K562 (cell line): Measurements from ENCODE around the gene CALML6. TPM values are rescaled to one million over a fixed set of nuclear protein-coding genes. Genes with fewer than 3 reads are reported as not detected.

Experiments used
- CBFA2T2 ChIP-seq: fragments of 450-650 bp; conservative IDR thresholded peaks from 2 replicates; pipeline ENCODE4 v1.6.1; 2017; ENCODE audit warnings: mild to moderate bottlenecking
- CBFB ChIP-seq: sonication (generic); formaldehyde crosslinking; IDR thresholded peaks from 2 replicates; pipeline ENCODE4 v1.4.0; 2020; ENCODE audit warnings: mild to moderate bottlenecking, missing genetic modification reagents
- CTBP1 ChIP-seq: fragments of 450-650 bp; IDR thresholded peaks from 2 replicates; pipeline ENCODE4 v1.6.1; 2016; ENCODE audit warnings: borderline replicate concordance
- HDAC1 ChIP-seq, 2 experiments: fragments of 450-650 bp; IDR thresholded peaks; 2 replicates each; pipeline ENCODE4 v1.6.1; 2016 to 2017; ENCODE audit warnings: inconsistent platforms in 1 of 2, mild to moderate bottlenecking in 1 of 2, moderate library complexity in 1 of 2
- HMG20A ChIP-seq: fragments of 450-650 bp; formaldehyde crosslinking; conservative IDR thresholded peaks from 2 replicates; pipeline ENCODE4 v1.4.0; 2020; ENCODE audit warnings: mild to moderate bottlenecking, mixed read lengths
- ILK ChIP-seq: fragments of 450-650 bp; IDR thresholded peaks from 2 replicates; pipeline ENCODE4 v1.6.1; 2016; ENCODE audit warnings: missing genetic modification characterization, low read depth, mild to moderate bottlenecking, missing compliant biosample characterization, moderate library complexity, borderline replicate concordance
- MAZ ChIP-seq, 2 experiments: fragments of 450-650 bp in 1 of 2; sonication (generic) in 1 of 2; formaldehyde crosslinking; IDR thresholded peaks in 1 of 2; conservative IDR thresholded peaks in 1 of 2; 2 replicates each; pipeline versions ENCODE4 v1.4.0 to v1.5.0; 2020; ENCODE audit warnings: mild to moderate bottlenecking in 1 of 2, missing genetic modification reagents in 1 of 2
- MEIS2 ChIP-seq: fragments of 450-650 bp; IDR thresholded peaks from 2 replicates; pipeline ENCODE4 v1.6.1; 2014; ENCODE audit warnings: mild to moderate bottlenecking; ENCODE audit not compliant: partially characterized antibody
- PCBP1 ChIP-seq: fragments of 200-400 bp; formaldehyde crosslinking; IDR thresholded peaks from 2 replicates; pipeline ENCODE4 v1.6.1; 2018; ENCODE audit warnings: mild to moderate bottlenecking, low read depth, low read length; ENCODE audit not compliant: poor library complexity, severe bottlenecking
- RB1 ChIP-seq: fragments of 450-650 bp; IDR thresholded peaks from 2 replicates; pipeline ENCODE4 v1.6.1; 2017; ENCODE audit warnings: low read depth, mild to moderate bottlenecking
- TGIF2 ChIP-seq: sonication (generic); formaldehyde crosslinking; IDR thresholded peaks from 2 replicates; pipeline ENCODE4 v1.8.1; 2022; ENCODE audit warnings: mild to moderate bottlenecking, missing genetic modification reagents, moderate library complexity
- ZC3H4 ChIP-seq: sonication (generic); formaldehyde crosslinking; IDR thresholded peaks from 2 replicates; pipeline ENCODE4 v1.9.0; 2021; ENCODE audit warnings: missing genetic modification reagents, borderline replicate concordance
- ZKSCAN1 ChIP-seq: fragments of 150-350 bp; IDR thresholded peaks from 2 replicates; pipeline ENCODE4 v1.6.1; 2016; ENCODE audit warnings: low read depth, low read length
- ZNF175 ChIP-seq: fragments of 200-800 bp; sonication (Bioruptor generic); IDR thresholded peaks from 2 replicates; pipeline ENCODE4 v1.6.1; 2016; ENCODE audit warnings: low read depth, mild to moderate bottlenecking, missing genetic modification characterization, missing compliant biosample characterization
- ZNF354B ChIP-seq: fragments of 250-450 bp; sonication (Bioruptor Pico); IDR thresholded peaks from 2 replicates; pipeline ENCODE4 v1.4.0; 2020
- ZNF589 ChIP-seq: fragments of 200-800 bp; sonication (Bioruptor generic); IDR thresholded peaks from 2 replicates; pipeline ENCODE4 v1.6.1; 2016; ENCODE audit warnings: low read depth, missing genetic modification characterization, missing compliant biosample characterization
- polyA plus RNA-seq, 8 experiments: library from polyadenylated mRNA; depleted of rRNA in 4 of 8; stranded (reverse) in 5 of 8; unstranded in 3 of 8; fragments of >200 nt; fragmentation: Nextera tagmentation in 2 of 8; fragmentation: Illumina TruSeq in 1 of 8; extraction: Ambion mirVana in 2 of 8; extraction: Trizol in 1 of 8; gene quantifications; 2 replicates each; pipeline versions ENCODE4 v1.2.1 to v1.2.3, GENCODE V29; 2011 to 2014; ENCODE audit warnings: inconsistent platforms in 1 of 8, missing spikeins in 1 of 8
- total RNA-seq, 7 experiments: library from RNA; depleted of rRNA in 6 of 7; stranded (reverse); fragments of >200 nt in 6 of 7; fragmentation: Illumina TruSeq in 2 of 7; extraction: Trizol in 2 of 7; gene quantifications; 2 replicates each; pipeline versions ENCODE4 v1.2.1 to v1.2.3, GENCODE V29; 2011 to 2021; ENCODE audit warnings: low replicate concordance in 1 of 7
- TF ChIP-seq, protein P1 (sequence below), 2 experiments: fragments of 450-650 bp; formaldehyde crosslinking in 1 of 2; IDR thresholded peaks; 2 replicates each; pipeline versions ENCODE4 v1.4.0 to v1.6.1; 2014 to 2020; ENCODE audit warnings: mild to moderate bottlenecking in 2 of 2, borderline replicate concordance in 1 of 2, low read depth in 1 of 2
- TF ChIP-seq, protein P2 (sequence below): fragments of 200-800 bp; sonication (Bioruptor generic); IDR thresholded peaks from 2 replicates; pipeline ENCODE4 v1.6.1; 2017; ENCODE audit warnings: missing genetic modification characterization, missing compliant biosample characterization

CALML6 gene
- total and polyA plus RNA-seq, 9 of the 15 experiments (the other 6 are each of a cell fraction or from before 2014, with no cell fraction given) = 0.14 TPM; not detected in 8

DNA sequence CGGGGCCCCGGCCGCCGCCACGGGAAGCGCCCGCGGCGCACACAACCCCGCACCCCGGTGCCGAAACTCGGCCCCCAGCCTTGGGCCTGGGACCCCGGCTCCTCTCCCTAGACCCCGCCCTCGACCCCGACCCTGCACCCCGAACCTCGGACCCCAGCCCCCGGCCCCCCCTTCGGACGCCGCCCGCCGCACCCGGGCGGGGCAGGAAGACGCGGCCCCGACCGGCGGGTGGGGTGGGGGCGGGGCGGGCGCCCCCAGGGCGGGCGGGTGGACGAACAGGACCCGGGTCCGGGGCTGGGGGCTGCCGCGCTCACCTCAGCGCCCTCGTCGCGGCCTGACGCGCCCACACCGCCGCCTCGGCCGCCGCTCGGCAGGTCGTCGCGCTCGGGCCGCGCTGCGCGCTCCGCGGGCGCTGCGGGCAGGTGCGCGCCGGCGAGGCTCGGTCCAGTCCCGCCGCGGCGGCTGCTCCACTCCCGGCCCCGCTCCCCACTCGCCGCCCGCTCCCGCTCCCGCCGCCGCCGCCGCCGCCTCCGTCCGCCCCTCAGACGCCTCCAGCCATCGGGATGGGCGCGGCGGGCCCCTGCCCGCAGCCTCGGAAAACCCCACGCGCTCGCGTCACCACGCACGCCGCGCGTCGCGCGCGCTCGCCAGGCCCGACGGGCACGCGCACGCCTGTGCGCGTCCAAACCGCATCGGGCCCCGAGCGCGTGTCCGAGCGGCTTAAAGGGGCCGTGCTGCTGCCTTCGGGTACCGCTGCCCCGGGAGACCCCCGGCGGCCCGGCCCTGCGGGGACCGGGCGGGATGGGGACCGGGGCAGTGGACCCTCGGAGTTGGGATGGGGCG is 24.3 kb upstream of the CALML6 start, which contains the start of gene GNB1 (continued):
- TF ChIP-seq, protein P1, sequence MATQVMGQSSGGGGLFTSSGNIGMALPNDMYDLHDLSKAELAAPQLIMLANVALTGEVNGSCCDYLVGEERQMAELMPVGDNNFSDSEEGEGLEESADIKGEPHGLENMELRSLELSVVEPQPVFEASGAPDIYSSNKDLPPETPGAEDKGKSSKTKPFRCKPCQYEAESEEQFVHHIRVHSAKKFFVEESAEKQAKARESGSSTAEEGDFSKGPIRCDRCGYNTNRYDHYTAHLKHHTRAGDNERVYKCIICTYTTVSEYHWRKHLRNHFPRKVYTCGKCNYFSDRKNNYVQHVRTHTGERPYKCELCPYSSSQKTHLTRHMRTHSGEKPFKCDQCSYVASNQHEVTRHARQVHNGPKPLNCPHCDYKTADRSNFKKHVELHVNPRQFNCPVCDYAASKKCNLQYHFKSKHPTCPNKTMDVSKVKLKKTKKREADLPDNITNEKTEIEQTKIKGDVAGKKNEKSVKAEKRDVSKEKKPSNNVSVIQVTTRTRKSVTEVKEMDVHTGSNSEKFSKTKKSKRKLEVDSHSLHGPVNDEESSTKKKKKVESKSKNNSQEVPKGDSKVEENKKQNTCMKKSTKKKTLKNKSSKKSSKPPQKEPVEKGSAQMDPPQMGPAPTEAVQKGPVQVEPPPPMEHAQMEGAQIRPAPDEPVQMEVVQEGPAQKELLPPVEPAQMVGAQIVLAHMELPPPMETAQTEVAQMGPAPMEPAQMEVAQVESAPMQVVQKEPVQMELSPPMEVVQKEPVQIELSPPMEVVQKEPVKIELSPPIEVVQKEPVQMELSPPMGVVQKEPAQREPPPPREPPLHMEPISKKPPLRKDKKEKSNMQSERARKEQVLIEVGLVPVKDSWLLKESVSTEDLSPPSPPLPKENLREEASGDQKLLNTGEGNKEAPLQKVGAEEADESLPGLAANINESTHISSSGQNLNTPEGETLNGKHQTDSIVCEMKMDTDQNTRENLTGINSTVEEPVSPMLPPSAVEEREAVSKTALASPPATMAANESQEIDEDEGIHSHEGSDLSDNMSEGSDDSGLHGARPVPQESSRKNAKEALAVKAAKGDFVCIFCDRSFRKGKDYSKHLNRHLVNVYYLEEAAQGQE (IDR thresholded peaks at IDR 0.05; ENCODE audit: borderline replicate concordance) = no peak
- TF ChIP-seq, protein P1 (CRISPR knock-in tag; IDR thresholded peaks at IDR 0.05; ENCODE audit: low read depth) = peak; percentile 71
- TF ChIP-seq CBFB = no peak
- TF ChIP-seq ILK (tag) = no peak
- TF ChIP-seq ZKSCAN1 = 0 out of 2 replicates have a peak, but pooled peaks have one; percentile 20
- TF ChIP-seq MAZ (CRISPR knock-in tag; conservative IDR thresholded peaks at IDR 0.05 in 1 of 2, IDR thresholded peaks at IDR 0.05 in 1 of 2) = peak in 1 of 2 experiments; percentile 77; a peak in 2 of 4 replicates
- no peak for TF ChIP-seq HMG20A (CRISPR knock-in tag)
- TF ChIP-seq RB1 = peak; percentile 94
- TF ChIP-seq PCBP1 = no peak
- TF ChIP-seq, protein P2, sequence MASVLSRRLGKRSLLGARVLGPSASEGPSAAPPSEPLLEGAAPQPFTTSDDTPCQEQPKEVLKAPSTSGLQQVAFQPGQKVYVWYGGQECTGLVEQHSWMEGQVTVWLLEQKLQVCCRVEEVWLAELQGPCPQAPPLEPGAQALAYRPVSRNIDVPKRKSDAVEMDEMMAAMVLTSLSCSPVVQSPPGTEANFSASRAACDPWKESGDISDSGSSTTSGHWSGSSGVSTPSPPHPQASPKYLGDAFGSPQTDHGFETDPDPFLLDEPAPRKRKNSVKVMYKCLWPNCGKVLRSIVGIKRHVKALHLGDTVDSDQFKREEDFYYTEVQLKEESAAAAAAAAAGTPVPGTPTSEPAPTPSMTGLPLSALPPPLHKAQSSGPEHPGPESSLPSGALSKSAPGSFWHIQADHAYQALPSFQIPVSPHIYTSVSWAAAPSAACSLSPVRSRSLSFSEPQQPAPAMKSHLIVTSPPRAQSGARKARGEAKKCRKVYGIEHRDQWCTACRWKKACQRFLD = peak; percentile 94; the same call in 1 of the 2 replicates
- TF ChIP-seq MEIS2 = peak; percentile 29
- peak; percentile 97 for TF ChIP-seq CTBP1
- TF ChIP-seq ZNF175 (CRISPR knock-in tag) = peak; percentile 85
- TF ChIP-seq TGIF2 (CRISPR knock-in tag) = 0 out of 2 replicates have a peak, but pooled peaks have one; percentile 4
- TF ChIP-seq HDAC1 (IDR thresholded peaks at IDR 0.05) = no peak
- no peak for TF ChIP-seq ZC3H4 (CRISPR knock-in tag)
- no peak for TF ChIP-seq ZNF354B
- TF ChIP-seq CBFA2T2 = no peak
- TF ChIP-seq ZNF589 = peak; percentile 92
